GM23338 (cell line): ENCODE results near the gene RAD51B. TPM values are rescaled to one million over a fixed set of nuclear protein-coding genes. Genes with fewer than 3 reads are reported as not detected.

Experiments
- ATAC-seq: fragments of 200-7000 bp; cut with Tn5 transposase; 3 replicates; pipeline ENCODE4 v1.9.1; 2020
- DNase-seq: peaks from one replicate; pipeline ENCODE4 v3.0.0-alpha.2; 2015; ENCODE audit warnings: low spot score
- H2AFZ ChIP-seq: fragments of 200-600 bp; sonication (generic); 2 replicates; pipeline ENCODE4 v1.8.0; 2016; ENCODE audit warnings: antibody characterized with exemption, mild to moderate bottlenecking, moderate library complexity
- H3F3A ChIP-seq: fragments of 200-600 bp; sonication (generic); replicated peaks from 2 replicates; pipeline ENCODE4 v1.8.0; 2017; ENCODE audit warnings: antibody characterized with exemption, mixed run types, low read depth
- H3K27ac ChIP-seq: fragments of 200-600 bp; sonication (generic); 2 replicates; pipeline ENCODE4 v1.6.1; 2016; ENCODE audit warnings: low read depth
- H3K27me3 ChIP-seq: fragments of 200-600 bp; sonication (generic); 2 replicates; pipeline ENCODE4 v1.8.0; 2016; ENCODE audit warnings: mild to moderate bottlenecking, mixed run types, moderate library complexity; ENCODE audit not compliant: insufficient read depth
- H3K36me3 ChIP-seq: fragments of 200-600 bp; sonication (generic); 2 replicates; pipeline ENCODE4 v1.8.0; 2016; ENCODE audit warnings: mild to moderate bottlenecking; ENCODE audit not compliant: insufficient read depth
- H3K4me1 ChIP-seq: fragments of 200-600 bp; sonication (generic); 2 replicates; pipeline ENCODE4 v1.8.0; 2016; ENCODE audit warnings: mild to moderate bottlenecking, moderate library complexity; ENCODE audit not compliant: insufficient read depth
- H3K4me2 ChIP-seq: fragments of 200-600 bp; sonication (generic); 2 replicates; pipeline ENCODE4 v1.7.1; 2017; ENCODE audit warnings: mixed run types
- H3K4me3 ChIP-seq: fragments of 200-600 bp; sonication (generic); 2 replicates; pipeline ENCODE4 v1.6.1; 2016; ENCODE audit warnings: mixed run types
- H3K79me2 ChIP-seq: fragments of 200-600 bp; sonication (generic); replicated peaks from 2 replicates; pipeline ENCODE4 v1.8.0; 2017; ENCODE audit warnings: mild to moderate bottlenecking; ENCODE audit not compliant: insufficient read depth
- H3K9me2 ChIP-seq: fragments of 200-600 bp; sonication (generic); 2 replicates; pipeline ENCODE4 v1.8.0; 2017; ENCODE audit not compliant: insufficient read depth
- H4K20me1 ChIP-seq: fragments of 200-600 bp; sonication (generic); replicated peaks from 2 replicates; pipeline ENCODE4 v1.8.0; 2017; ENCODE audit warnings: mild to moderate bottlenecking; ENCODE audit not compliant: insufficient read depth
- H3K27ac Mint-ChIP-seq: 2 replicates; pipeline ENCODE4 v1.8.0; 2020; ENCODE audit warnings: inconsistent platforms, mild to moderate bottlenecking, moderate library complexity, mixed read lengths
- H3K27me3 Mint-ChIP-seq: 3 replicates; pipeline ENCODE4 v1.8.0; 2022; ENCODE audit warnings: low read depth, mild to moderate bottlenecking, moderate library complexity, mixed read lengths, inconsistent platforms; ENCODE audit not compliant: insufficient read depth, poor library complexity
- H3K36me3 Mint-ChIP-seq: 3 replicates; pipeline ENCODE4 v1.8.0; 2021; ENCODE audit warnings: low read depth, mild to moderate bottlenecking, inconsistent platforms, moderate library complexity, mixed read lengths
- H3K4me1 Mint-ChIP-seq: 3 replicates; pipeline ENCODE4 v1.8.0; 2020; ENCODE audit warnings: mild to moderate bottlenecking, inconsistent platforms, mixed read lengths
- H3K4me3 Mint-ChIP-seq: 3 replicates; pipeline ENCODE4 v1.8.0; 2021; ENCODE audit warnings: moderate library complexity, mild to moderate bottlenecking, inconsistent platforms, mixed read lengths
- H3K9me3 Mint-ChIP-seq: 3 replicates; pipeline ENCODE4 v1.8.0; 2020; ENCODE audit warnings: moderate library complexity, mild to moderate bottlenecking, inconsistent platforms, mixed read lengths
- CREB1 ChIP-seq: fragments of 250-450 bp; sonication (Bioruptor Pico); IDR thresholded peaks from 2 replicates; pipeline ENCODE4 v1.5.0; 2020; ENCODE audit warnings: low read depth, mild to moderate bottlenecking, moderate library complexity
- CTCF ChIP-seq, 2 experiments: fragments of 200-600 bp in 1 of 2; sonication (generic) in 1 of 2; conservative IDR thresholded peaks; 2 replicates each; pipeline versions ENCODE4 v1.5.1 to v1.6.1; 2016 to 2017; ENCODE audit warnings: antibody characterized with exemption in 2 of 2, low read depth in 2 of 2, mild to moderate bottlenecking in 2 of 2, moderate library complexity in 1 of 2
- ETS1 ChIP-seq: IDR thresholded peaks from 2 replicates; pipeline ENCODE4 v1.6.1; 2016; ENCODE audit warnings: antibody characterized with exemption
- EZH2 ChIP-seq: fragments of 200-600 bp; sonication (generic); IDR thresholded peaks from one replicate; pipeline ENCODE4 v1.8.0; 2017; ENCODE audit warnings: antibody characterized with exemption, mild to moderate bottlenecking, low read depth; ENCODE audit not compliant: unreplicated experiment
- EZH2phosphoT487 ChIP-seq: fragments of 200-600 bp; sonication (generic); IDR thresholded peaks from one replicate; pipeline ENCODE4 v1.8.1; 2018; ENCODE audit warnings: antibody characterized with exemption; ENCODE audit not compliant: unreplicated experiment
- JUNB ChIP-seq: IDR thresholded peaks from one replicate; pipeline ENCODE4 v1.6.1; 2016; ENCODE audit warnings: antibody characterized with exemption; ENCODE audit not compliant: unreplicated experiment
- NANOG ChIP-seq: IDR thresholded peaks from 2 replicates; pipeline ENCODE4 v1.6.1; 2016; ENCODE audit warnings: antibody characterized with exemption, borderline replicate concordance
- POLR2AphosphoS5 ChIP-seq: IDR thresholded peaks from 2 replicates; pipeline ENCODE4 v1.6.1; 2016; ENCODE audit warnings: antibody characterized with exemption, low read depth
- STAT1 ChIP-seq: IDR thresholded peaks from one replicate; pipeline ENCODE4 v1.6.1; 2016; ENCODE audit warnings: antibody characterized with exemption; ENCODE audit not compliant: unreplicated experiment
- ZNF114 ChIP-seq: fragments of 250-450 bp; sonication (Bioruptor Pico); IDR thresholded peaks from 2 replicates; pipeline ENCODE4 v1.5.0; 2020; ENCODE audit warnings: mild to moderate bottlenecking, moderate library complexity
- ZNF331 ChIP-seq: fragments of 250-450 bp; sonication (Bioruptor Pico); IDR thresholded peaks from 2 replicates; pipeline ENCODE4 v1.5.0; 2020; ENCODE audit warnings: low read depth, mild to moderate bottlenecking, moderate library complexity
- polyA plus RNA-seq: library from polyadenylated mRNA; unstranded; fragments of >200 nt; fragmentation: Nextera tagmentation; extraction: Ambion mirVana; gene quantifications from 2 replicates; pipeline ENCODE4 v1.2.1, GENCODE V29; 2016
- total RNA-seq: library from RNA; depleted of rRNA; stranded (reverse); fragments of >200 nt; shearing (Covaris generic); gene quantifications from 2 replicates; pipeline ENCODE4 v1.2.3, GENCODE V29; 2014

Gene RAD51B
- total and polyA plus RNA-seq, 2 experiments from 2014 or later = 15.7 to 29.1 TPM

- DNase-seq (peak; percentile 64), ATAC-seq (peak; percentile 90)
- H3F3A ChIP-seq = no peaks in the 10 kb centered on the region
- H3K9me2 ChIP-seq = peaks cover 25% of the 10 kb centered on the region
- Mint-ChIP-seq H3K4me3 (no peak overlapping the region), H3K36me3 (peaks cover 6% of the 10 kb centered on the region; the same call in 1 of the 3 replicates), H3K27ac (peak overlapping the region; percentile 57), H3K27me3 (peaks cover 6% of the 10 kb centered on the region), H3K4me1 (peaks cover 36% of the 10 kb centered on the region), H3K9me3 (no peaks in the 10 kb centered on the region)
- no peak overlapping the region for H3K27ac ChIP-seq
- TF ChIP-seq CREB1 (CRISPR knock-in tag) = 0 out of 2 replicates have a peak, but pooled peaks have one; percentile 27
- no peak for TF ChIP-seq NANOG
- TF ChIP-seq ZNF331 (CRISPR knock-in tag) = no peak
- no peak for TF ChIP-seq POLR2AphosphoS5
- TF ChIP-seq ZNF114 = no peak
- TF ChIP-seq ETS1 = no peak
- H3K79me2 ChIP-seq = no peaks in the 10 kb centered on the region
- no peak overlapping the region for H2AFZ ChIP-seq
- no peaks in the 10 kb centered on the region for H3K36me3 ChIP-seq
- no peak overlapping the region for H3K4me3 ChIP-seq
- H4K20me1 ChIP-seq = no peaks in the 10 kb centered on the region
- no peaks in the 10 kb centered on the region for H3K27me3 ChIP-seq
- peaks cover 15% of the 10 kb centered on the region for H3K4me1 ChIP-seq
- H3K4me2 ChIP-seq = no peak overlapping the region
Measured at GRCh38 chr14:68520637-68521556, 701.3 kb downstream of the RAD51B start.

- Mint-ChIP-seq H3K9me3 (no peaks in the 10 kb centered on the region), H3K27me3 (peaks cover 6% of the 10 kb centered on the region), H3K36me3 (peaks cover 7% of the 10 kb centered on the region; the same call in 1 of the 3 replicates), H3K4me3 (no peak overlapping the region), H3K4me1 (peaks cover 38% of the 10 kb centered on the region), H3K27ac (no peak overlapping the region)
- Histone ChIP-seq H3K9me2 (peaks cover 31% of the 10 kb centered on the region), H3K4me3 (no peak overlapping the region), H3K4me1 (peaks cover 15% of the 10 kb centered on the region), H3F3A (no peaks in the 10 kb centered on the region), H2AFZ (no peak overlapping the region), H3K27ac (no peak overlapping the region), H4K20me1 (no peaks in the 10 kb centered on the region), H3K36me3 (no peaks in the 10 kb centered on the region), H3K4me2 (no peak overlapping the region), H3K79me2 (no peaks in the 10 kb centered on the region), H3K27me3 (no peaks in the 10 kb centered on the region)
- DNase-seq (no peak), ATAC-seq (no peak)
- TF ChIP-seq ETS1 = no peak
- no peak for TF ChIP-seq CREB1 (CRISPR knock-in tag)
- no peak for TF ChIP-seq CTCF (conservative IDR thresholded peaks at IDR 0.05; ENCODE audit: low read depth in 2 of 2)
- no peak for TF ChIP-seq EZH2phosphoT487
- no peak for TF ChIP-seq STAT1
- no peak for TF ChIP-seq JUNB
- no peak for TF ChIP-seq ZNF114
- TF ChIP-seq NANOG = no peak
- no peak for TF ChIP-seq ZNF331 (CRISPR knock-in tag)
- TF ChIP-seq POLR2AphosphoS5 = no peak
- no peak for TF ChIP-seq EZH2
Measured at GRCh38 chr14:68521557-68521901, 702.0 kb downstream of the RAD51B start.
